BLaER1 treated with 17β-estradiol and CSF1 and Interleukin-3, amounts not matched to agents 10 nM and 100 nM (cell line): ENCODE measurements around the gene RFX8.

Source experiments
- H3K27ac ChIP-seq, 11 experiments: shearing (Covaris generic); formaldehyde crosslinking; 2 replicates each; pipeline ENCODE4 v1.8.1; 2022
- H3K27me3 ChIP-seq, 11 experiments: shearing (Covaris generic); formaldehyde crosslinking; 2 replicates each; pipeline ENCODE4 v1.8.1; 2022
- H3K36me3 ChIP-seq, 11 experiments: shearing (Covaris generic); formaldehyde crosslinking; 2 replicates each; pipeline ENCODE4 v1.8.1; 2022
- H3K4me1 ChIP-seq, 10 experiments: shearing (Covaris generic); formaldehyde crosslinking; 2 replicates each; pipeline ENCODE4 v1.8.1; 2022
- H3K4me2 ChIP-seq, 11 experiments: shearing (Covaris generic); formaldehyde crosslinking; 2 replicates each; pipeline ENCODE4 v1.8.1; 2022
- H3K4me3 ChIP-seq, 10 experiments: shearing (Covaris generic); formaldehyde crosslinking; 2 replicates each; pipeline ENCODE4 v1.8.1; 2022
- H3K9ac ChIP-seq, 11 experiments: shearing (Covaris generic); formaldehyde crosslinking; 2 replicates each; pipeline ENCODE4 v1.8.1; 2022
- H3K9me3 ChIP-seq, 11 experiments: shearing (Covaris generic); formaldehyde crosslinking; replicated peaks in 1 of 11; 2 replicates each; pipeline ENCODE4 v1.8.1; 2022
- H4K20me1 ChIP-seq, 11 experiments: shearing (Covaris generic); formaldehyde crosslinking; 2 replicates each; pipeline ENCODE4 v1.8.1; 2022
- Cebpa-rat ChIP-seq, 11 experiments: shearing (Covaris generic); IDR thresholded peaks; 2 replicates each; pipeline ENCODE4 v1.8.1; 2022

The RFX8 gene

DNA sequence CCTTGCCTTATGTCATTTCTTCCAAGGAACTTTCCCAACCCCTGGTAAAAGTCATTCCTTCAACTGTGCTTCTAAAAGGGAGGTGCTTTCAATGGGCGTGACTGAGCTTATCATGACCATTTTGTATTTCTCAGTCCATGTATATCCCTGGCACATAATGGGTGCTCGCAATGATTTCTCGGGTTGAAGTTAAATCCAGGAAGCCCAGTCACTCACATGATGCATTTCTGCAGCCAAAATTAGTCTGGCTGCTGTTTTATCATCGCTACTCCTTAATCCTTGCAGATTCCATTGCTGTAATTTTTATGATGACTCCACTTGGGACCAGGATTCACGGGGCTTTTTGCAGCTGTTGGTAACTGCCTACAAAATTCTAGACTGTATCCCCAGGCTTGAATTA, 25.9 kb upstream of the RFX8 start:
- no peaks in the 10 kb centered on the region for H3K9me3 ChIP-seq
- H3K4me3 ChIP-seq: no peak overlapping the region
- no peaks in the 10 kb centered on the region for H3K27me3 ChIP-seq
- peaks cover 0 to 26% (median 18%) of the 10 kb centered on the region in 10 experiments; a peak in 16 of 20 replicates for H3K4me1 ChIP-seq
- H3K36me3 ChIP-seq: no peaks in the 10 kb centered on the region
- no peak overlapping the region for H3K9ac ChIP-seq
- H4K20me1 ChIP-seq: no peaks in the 10 kb centered on the region
- TF ChIP-seq Cebpa-rat (IDR thresholded peaks at IDR 0.05): no peak
- H3K4me2 ChIP-seq: peak overlapping the region in 5 of 11 experiments; percentile 39 to 49 (median 46); a peak in 6 of 22 replicates
- H3K27ac ChIP-seq: no peak overlapping the region

- no peak overlapping the region for H3K4me2 ChIP-seq
- no peaks in the 10 kb centered on the region for H4K20me1 ChIP-seq
- H3K27ac ChIP-seq: no peak overlapping the region
- H3K9me3 ChIP-seq: no peaks in the 10 kb centered on the region
- TF ChIP-seq Cebpa-rat (IDR thresholded peaks at IDR 0.05): no peak
- H3K36me3 ChIP-seq: no peaks in the 10 kb centered on the region
- H3K9ac ChIP-seq: no peak overlapping the region
- H3K4me1 ChIP-seq: peaks cover 0 to 26% (median 18%) of the 10 kb centered on the region in 10 experiments; a peak in 16 of 20 replicates
- no peaks in the 10 kb centered on the region for H3K27me3 ChIP-seq
- H3K4me3 ChIP-seq: no peak overlapping the region
These were observed 25.3 kb upstream of the RFX8 start for GRCh38 chr2:101500180-101500579.

GRCh38 chr2:101496279-101496678, 21.4 kb upstream of the RFX8 start:
- H3K27ac ChIP-seq: no peak overlapping the region
- 0 out of 22 replicates have a peak, but pooled peaks cover 0 to 5% (median 0%) of the 10 kb centered on the region in 11 experiments for H3K9me3 ChIP-seq
- H3K36me3 ChIP-seq: no peaks in the 10 kb centered on the region
- H3K4me1 ChIP-seq: peaks cover 0 to 14% (median 5%) of the 10 kb centered on the region in 10 experiments; a peak in 14 of 20 replicates
- no peak overlapping the region for H3K4me3 ChIP-seq
- no peak overlapping the region for H3K4me2 ChIP-seq
- H4K20me1 ChIP-seq: no peaks in the 10 kb centered on the region
- H3K27me3 ChIP-seq: no peaks in the 10 kb centered on the region
- H3K9ac ChIP-seq: no peak overlapping the region
- no peak for TF ChIP-seq Cebpa-rat (IDR thresholded peaks at IDR 0.05)

DNA sequence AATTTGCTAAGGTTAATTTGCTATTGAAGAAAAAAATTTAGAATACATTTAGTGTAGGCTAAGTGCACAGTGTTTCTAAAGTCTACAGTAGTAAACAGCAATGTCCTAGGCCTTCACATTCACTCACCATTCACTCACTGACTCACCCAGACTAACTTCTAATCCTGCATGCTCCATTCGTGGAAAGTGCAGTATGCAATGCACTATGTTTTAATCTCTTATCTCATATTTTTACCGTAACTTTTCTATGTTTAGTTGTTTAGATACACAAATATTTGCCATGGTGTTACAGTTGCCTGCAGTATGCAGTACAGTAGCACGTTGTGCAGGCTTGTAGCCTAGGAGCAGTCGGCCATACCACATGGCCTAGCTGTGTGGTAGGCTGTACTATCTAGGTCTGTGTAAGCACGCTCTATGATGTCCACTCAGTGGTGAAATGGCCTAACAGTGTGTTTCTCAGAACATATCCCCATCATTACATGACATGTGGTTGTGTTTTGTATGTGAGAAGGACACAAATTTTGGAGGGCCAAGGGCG, 18.1 kb upstream of the RFX8 start:
- no peaks in the 10 kb centered on the region for H4K20me1 ChIP-seq
- H3K4me3 ChIP-seq: no peak overlapping the region
- no peak overlapping the region for H3K4me2 ChIP-seq
- no peaks in the 10 kb centered on the region for H3K36me3 ChIP-seq
- peaks cover 0 to 16% (median 4%) of the 10 kb centered on the region in 11 experiments; a peak in 10 of 22 replicates for H3K9me3 ChIP-seq
- no peaks in the 10 kb centered on the region for H3K27me3 ChIP-seq
- peaks cover 0 to 5% (median 0%) of the 10 kb centered on the region in 10 experiments; a peak in 4 of 20 replicates for H3K4me1 ChIP-seq
- TF ChIP-seq Cebpa-rat (IDR thresholded peaks at IDR 0.05): no peak
- no peak overlapping the region for H3K9ac ChIP-seq
- no peak overlapping the region for H3K27ac ChIP-seq

GRCh38 chr2:101486994-101487393, 12.1 kb upstream of the RFX8 start:
- Histone ChIP-seq H3K27me3 (no peaks in the 10 kb centered on the region), H3K9ac (no peak overlapping the region), H3K4me1 (peaks cover 0 to 28% (median 11%) of the 10 kb centered on the region in 10 experiments; a peak in 12 of 20 replicates), H3K27ac (no peak overlapping the region), H3K4me2 (peak overlapping the region in 4 of 11 experiments; percentile 6 to 47 (median 34); a peak in 4 of 22 replicates), H3K9me3 (peaks cover 0 to 16% (median 3%) of the 10 kb centered on the region in 11 experiments; a peak in 10 of 22 replicates), H3K36me3 (no peaks in the 10 kb centered on the region), H4K20me1 (no peaks in the 10 kb centered on the region), H3K4me3 (no peak overlapping the region)
- no peak for TF ChIP-seq Cebpa-rat (IDR thresholded peaks at IDR 0.05)

- Histone ChIP-seq H3K4me3 (no peak overlapping the region), H3K9ac (no peak overlapping the region; a peak in 1 of 22 replicates), H3K27ac (peak overlapping the region in 1 of 11 experiments; percentile 11; a peak in 1 of 22 replicates), H4K20me1 (no peaks in the 10 kb centered on the region), H3K27me3 (no peaks in the 10 kb centered on the region), H3K9me3 (peaks cover 0 to 16% (median 3%) of the 10 kb centered on the region in 11 experiments; a peak in 10 of 22 replicates), H3K4me2 (peak overlapping the region in 6 of 11 experiments; percentile 6 to 47 (median 30); a peak in 8 of 22 replicates), H3K4me1 (peaks cover 0 to 28% (median 11%) of the 10 kb centered on the region in 10 experiments; a peak in 12 of 20 replicates), H3K36me3 (no peaks in the 10 kb centered on the region)
- TF ChIP-seq Cebpa-rat (IDR thresholded peaks at IDR 0.05): no peak
These were observed 11.4 kb upstream of the RFX8 start for GRCh38 chr2:101486258-101486701.

GRCh38 chr2:101485856-101486255, 10.9 kb upstream of the RFX8 start:
- Histone ChIP-seq H3K36me3 (no peaks in the 10 kb centered on the region), H3K27me3 (peaks cover 0 to 3% (median 0%) of the 10 kb centered on the region in 11 experiments; a peak in 1 of 22 replicates), H3K27ac (peak overlapping the region in 1 of 11 experiments; percentile 11; a peak in 1 of 22 replicates), H3K9me3 (peaks cover 0 to 15% (median 3%) of the 10 kb centered on the region in 11 experiments; a peak in 10 of 22 replicates), H3K9ac (no peak overlapping the region), H3K4me3 (no peak overlapping the region), H3K4me2 (peak overlapping the region in 5 of 11 experiments; percentile 6 to 47 (median 34); a peak in 6 of 22 replicates), H4K20me1 (no peaks in the 10 kb centered on the region), H3K4me1 (peaks cover 0 to 31% (median 11%) of the 10 kb centered on the region in 10 experiments; a peak in 16 of 20 replicates)
- no peak for TF ChIP-seq Cebpa-rat (IDR thresholded peaks at IDR 0.05)

DNA sequence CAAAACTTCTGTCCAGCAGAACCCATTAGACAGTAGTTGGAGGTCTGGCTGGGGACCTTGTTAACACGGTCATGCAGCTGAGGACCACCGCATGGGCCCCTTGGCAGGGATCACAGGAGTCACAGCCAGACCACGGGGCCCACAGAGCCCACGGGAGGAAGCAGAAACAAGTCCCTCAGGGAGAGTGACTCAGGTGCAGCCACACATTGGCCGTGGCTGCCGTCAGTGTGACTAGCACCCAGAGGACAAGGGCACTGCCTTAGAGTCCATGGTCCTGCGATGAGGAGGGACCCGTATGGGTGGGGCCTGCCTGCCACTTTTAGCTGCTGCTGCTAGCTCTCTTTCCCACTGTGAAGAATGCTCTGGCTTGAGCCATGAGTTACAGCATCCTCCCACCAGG, 5.9 kb upstream of the RFX8 start:
- Histone ChIP-seq H3K9me3 (peaks cover 0 to 1% (median 0%) of the 10 kb centered on the region in 11 experiments; a peak in 3 of 22 replicates), H3K4me2 (peak overlapping the region in 9 of 11 experiments; percentile 24 to 73 (median 56); a peak in 15 of 22 replicates), H3K9ac (no peak overlapping the region), H3K4me3 (no peak overlapping the region), H3K27me3 (peaks cover 0 to 42% (median 0%) of the 10 kb centered on the region in 11 experiments; a peak in 4 of 22 replicates), H4K20me1 (no peaks in the 10 kb centered on the region), H3K4me1 (peaks cover 2 to 58% (median 37%) of the 10 kb centered on the region in 10 experiments), H3K36me3 (no peaks in the 10 kb centered on the region), H3K27ac (no peak overlapping the region)
- TF ChIP-seq Cebpa-rat (IDR thresholded peaks at IDR 0.05): no peak

DNA sequence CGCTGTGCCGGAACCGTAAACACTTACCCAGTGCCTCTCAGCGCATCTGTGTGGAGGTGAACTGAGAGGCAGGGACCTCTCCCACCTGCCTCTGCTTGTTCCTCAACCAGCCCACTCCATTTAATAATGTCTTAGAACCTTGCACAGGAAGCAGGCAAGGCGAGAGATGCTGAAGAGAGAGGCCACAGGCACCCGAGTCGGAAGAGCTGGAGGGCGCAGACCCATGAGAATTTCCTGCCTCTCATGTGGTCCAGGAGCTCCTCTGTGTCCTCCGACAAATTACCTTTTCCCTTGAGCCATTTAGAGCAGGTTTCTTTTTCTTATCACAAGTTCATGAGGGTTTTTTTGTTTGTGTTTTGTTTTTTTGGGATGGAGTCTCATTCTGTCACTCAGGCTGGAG, 4.9 kb upstream of the RFX8 start:
- Histone ChIP-seq H3K9ac (no peak overlapping the region), H4K20me1 (no peaks in the 10 kb centered on the region), H3K4me2 (peak overlapping the region in 9 of 11 experiments; percentile 24 to 73 (median 56); a peak in 17 of 22 replicates), H3K36me3 (no peaks in the 10 kb centered on the region), H3K27me3 (peaks cover 0 to 42% (median 0%) of the 10 kb centered on the region in 11 experiments; a peak in 5 of 22 replicates), H3K27ac (no peak overlapping the region), H3K4me3 (no peak overlapping the region), H3K9me3 (peaks cover 0 to 7% (median 0%) of the 10 kb centered on the region in 11 experiments; a peak in 6 of 22 replicates), H3K4me1 (peaks cover 9 to 65% (median 46%) of the 10 kb centered on the region in 10 experiments)
- TF ChIP-seq Cebpa-rat (IDR thresholded peaks at IDR 0.05): no peak
